Common myeloid progenitor, CD34-positive (primary cell): Measurements from ENCODE around the gene KIAA0040.
"Not testable (repeated sequence)": the region's sequence is repeated elsewhere in the genome, so short reads cannot be mapped to it uniquely, and the experiment has no call there.

Source experiments
- CTCF ChIA-PET: fragments of 350-600 bp; sonication (Branson Sonifier 250); formaldehyde crosslinking; loops from one replicate; lab custom pipeline; 2021; ENCODE audit warnings: antibody characterized with exemption; lab: Charles Lee
- POLR2A ChIA-PET: fragments of 350-600 bp; sonication (Branson Sonifier 250); formaldehyde crosslinking; loops from one replicate; lab custom pipeline; 2021; ENCODE audit warnings: antibody characterized with exemption; lab: Charles Lee
- DNase-seq, 3 donors: peaks; one replicate each; pipeline versions ENCODE4 v3.0.0 to v3.0.0-alpha.2; 2013
- H3K27ac ChIP-seq, 2 experiments: 1 replicate in 1 of 2; 2 replicates in 1 of 2; pipeline ENCODE4 v1.7.0; 2013; ENCODE audit warnings: inconsistent platforms in 2 of 2, low read length in 2 of 2, mild to moderate bottlenecking in 2 of 2, low read depth in 1 of 2, moderate library complexity in 1 of 2; ENCODE audit not compliant: severe bottlenecking in 2 of 2, insufficient read depth in 1 of 2, poor library complexity in 1 of 2
- H3K27me3 ChIP-seq, 5 experiments: replicated peaks in 2 of 5; 1 replicate in 3 of 5; 2 replicates in 2 of 5; pipeline versions ENCODE4 v1.6.1 to v1.7.0; 2013; ENCODE audit warnings: low read length in 4 of 5, mild to moderate bottlenecking in 2 of 5, moderate library complexity in 2 of 5, inconsistent platforms in 1 of 5; ENCODE audit not compliant: insufficient read depth in 5 of 5, control insufficient read depth in 4 of 5
- H3K36me3 ChIP-seq, 4 experiments: 1 replicate in 2 of 4; 2 replicates in 2 of 4; pipeline versions ENCODE4 v1.6.1 to v1.7.0; 2013; ENCODE audit warnings: low read length in 3 of 4, control low read depth in 1 of 4, mild to moderate bottlenecking in 1 of 4; ENCODE audit not compliant: control insufficient read depth in 4 of 4, insufficient read depth in 4 of 4
- H3K4me1 ChIP-seq, 4 experiments: 1 replicate in 3 of 4; 2 replicates in 1 of 4; pipeline versions ENCODE4 v1.6.1 to v1.7.1; 2013; ENCODE audit warnings: low read length in 3 of 4, mild to moderate bottlenecking in 3 of 4, control low read depth in 1 of 4, inconsistent platforms in 1 of 4, moderate library complexity in 1 of 4; ENCODE audit not compliant: control insufficient read depth in 4 of 4, insufficient read depth in 4 of 4; ENCODE audit errors: control extremely low read depth in 1 of 4
- H3K4me3 ChIP-seq, 7 experiments: 1 replicate in 4 of 7; 2 replicates in 3 of 7; pipeline versions ENCODE4 v1.5.1 to v1.7.0; 2013; ENCODE audit warnings: mild to moderate bottlenecking in 7 of 7, low read length in 6 of 7, moderate library complexity in 6 of 7, inconsistent platforms in 2 of 7, low read depth in 2 of 7, control low read depth in 1 of 7; ENCODE audit not compliant: insufficient read depth in 4 of 7, control insufficient read depth in 1 of 7; ENCODE audit errors: extremely low read depth in 1 of 7
- H3K9me3 ChIP-seq, 5 experiments: 1 replicate in 4 of 5; 2 replicates in 1 of 5; pipeline versions ENCODE4 v1.6.1 to v1.7.1; 2013; ENCODE audit warnings: low read length in 4 of 5, mild to moderate bottlenecking in 2 of 5, inconsistent platforms in 1 of 5, low read depth in 1 of 5, moderate library complexity in 1 of 5; ENCODE audit not compliant: control insufficient read depth in 4 of 5, insufficient read depth in 2 of 5; ENCODE audit errors: control extremely low read depth in 1 of 5
- WGBS: methylation state at CpG from one replicate; pipeline ENCODE4 v1.1.5; 2013; ENCODE audit not compliant: insufficient coverage; 5-methylcytosine and 5-hydroxymethylcytosine counted together

KIAA0040 gene

DNA sequence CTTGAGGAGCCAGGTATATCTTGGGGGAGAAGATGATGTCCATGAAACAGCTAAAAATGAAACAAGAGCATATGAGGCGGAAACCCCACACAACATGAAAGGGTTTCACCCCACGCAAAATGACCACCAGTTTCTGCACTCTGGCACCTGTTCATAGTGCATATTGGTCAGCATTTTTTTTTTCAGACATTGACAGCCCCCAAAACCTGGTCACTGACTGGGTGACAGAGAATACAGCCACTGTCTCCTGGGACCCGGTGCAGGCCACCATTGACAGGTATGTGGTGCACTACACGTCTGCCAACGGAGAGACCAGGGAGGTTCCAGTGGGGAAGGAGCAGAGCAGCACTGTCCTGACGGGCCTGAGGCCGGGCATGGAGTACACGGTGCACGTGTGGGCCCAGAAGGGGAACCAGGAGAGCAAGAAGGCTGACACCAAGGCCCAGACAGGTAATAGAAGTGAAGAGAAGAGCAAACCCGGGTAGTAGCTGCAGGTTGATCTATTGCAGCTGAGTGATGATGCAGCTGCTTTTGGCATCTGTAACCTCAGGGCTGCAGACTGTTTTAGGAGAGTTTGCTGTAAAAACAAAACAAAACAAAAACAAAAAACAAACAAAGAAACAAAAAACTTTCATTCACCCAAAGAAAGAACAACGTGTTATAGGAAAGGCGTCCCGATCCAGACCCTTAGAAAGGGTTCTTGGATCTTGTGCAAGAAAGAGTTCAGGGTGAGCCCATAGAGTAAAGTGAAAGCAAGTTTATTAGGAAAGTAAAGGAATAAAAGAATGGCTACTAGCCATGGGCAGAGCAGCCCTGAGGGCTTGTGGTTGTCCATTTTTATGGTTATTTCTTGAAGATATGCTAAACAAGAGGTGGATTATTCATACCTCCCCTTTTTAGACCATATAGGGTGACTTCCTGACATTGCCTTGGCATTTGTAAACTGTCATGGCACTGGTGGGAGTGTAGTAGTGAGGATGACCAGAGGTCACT lies 73.9 kb downstream of the KIAA0040 start:
- 93% methylated on average over 12 of the region's 13 CpGs for WGBS

GRCh38 chr1:175116903-175117302 lies 75.7 kb downstream of the KIAA0040 start:
- H3K4me1 ChIP-seq: no peaks in the 10 kb centered on the region
- CTCF ChIA-PET: no interaction called here
- no peaks in the 10 kb centered on the region for H3K36me3 ChIP-seq
- WGBS: 93% methylated on average over 11 of the region's 11 CpGs
- DNase-seq: no peak
- POLR2A ChIA-PET: no interaction called here
- no peak overlapping the region for H3K27ac ChIP-seq
- H3K4me3 ChIP-seq: no peak overlapping the region
- peaks cover 0 to 18% (median 3%) of the 10 kb centered on the region in 5 experiments for H3K9me3 ChIP-seq
- no peaks in the 10 kb centered on the region for H3K27me3 ChIP-seq

More for the DNA sequence above, 73.9 kb downstream of the KIAA0040 start:
- ChIA-PET POLR2A (no interaction called here), CTCF (interaction anchor here (0.7 kb wide), 1 partner anchor 245 kb away, joined by 4 read pairs; no protein-coding TSS in a partner anchor)
- Histone ChIP-seq H3K27ac (no peak overlapping the region), H3K4me3 (no peak overlapping the region), H3K27me3 (no peaks in the 10 kb centered on the region), H3K4me1 (peaks cover 0 to 2% (median 0%) of the 10 kb centered on the region in 4 experiments), H3K36me3 (no peaks in the 10 kb centered on the region), H3K9me3 (peaks cover 0 to 10% (median 0%) of the 10 kb centered on the region in 5 experiments)
- no peak for DNase-seq

DNA sequence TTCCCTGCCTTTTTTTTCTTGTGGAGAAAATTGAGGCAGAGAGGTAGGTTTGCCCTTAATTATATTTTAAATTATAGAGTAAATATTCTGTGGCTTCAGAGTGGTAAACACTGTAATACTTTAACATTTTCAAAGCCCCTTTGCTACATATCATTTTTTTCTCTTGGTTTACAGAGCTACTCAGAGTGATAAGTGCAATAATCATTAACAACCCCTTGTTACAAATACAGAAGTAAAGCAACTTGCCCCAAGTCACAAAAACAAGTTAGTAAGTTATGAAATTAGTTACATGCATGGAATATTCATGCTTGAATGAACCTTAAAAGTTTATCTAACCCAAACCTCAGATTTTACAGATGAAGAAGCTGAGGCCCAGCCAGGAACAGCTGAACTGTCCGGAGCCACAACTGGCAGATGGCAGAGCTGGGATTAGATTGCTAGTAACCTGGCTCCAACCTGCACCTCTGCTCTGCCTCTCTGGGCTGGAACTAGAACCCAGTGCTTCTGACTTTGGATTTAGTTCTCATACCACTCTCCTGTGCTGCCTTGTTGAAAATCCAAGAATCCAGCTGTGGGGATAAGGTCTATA lies 76.3 kb downstream of the KIAA0040 start:
- H3K4me3 ChIP-seq: no peak overlapping the region
- WGBS: 100% methylated on average over 1 of the region's 1 CpG
- H3K9me3 ChIP-seq: peaks cover 0 to 18% (median 3%) of the 10 kb centered on the region in 5 experiments
- POLR2A ChIA-PET: no interaction called here
- no peaks in the 10 kb centered on the region for H3K27me3 ChIP-seq
- no peak overlapping the region for H3K27ac ChIP-seq
- no peaks in the 10 kb centered on the region for H3K36me3 ChIP-seq
- CTCF ChIA-PET: interaction anchor here (0.9 to 1.5 kb wide), 3 partner anchors 9 to 20 kb away, joined by 3 to 5 read pairs (median 3); no protein-coding TSS in a partner anchor
- H3K4me1 ChIP-seq: no peaks in the 10 kb centered on the region
- DNase-seq: no peak

- H3K4me1 ChIP-seq: no peaks in the 10 kb centered on the region
- ChIA-PET CTCF (interaction anchor here (1.2 to 1.7 kb wide), 4 partner anchors 10 to 85 kb away, joined by 3 to 5 read pairs (median 4); no protein-coding TSS in a partner anchor), POLR2A (no interaction called here)
- no peak for DNase-seq
- WGBS: 92% methylated on average over 2 of the region's 2 CpGs
- no peaks in the 10 kb centered on the region for H3K27me3 ChIP-seq
- H3K36me3 ChIP-seq: no peaks in the 10 kb centered on the region
- no peak overlapping the region for H3K27ac ChIP-seq
- peaks cover 0 to 18% (median 3%) of the 10 kb centered on the region in 5 experiments for H3K9me3 ChIP-seq
- H3K4me3 ChIP-seq: no peak overlapping the region
Observed at GRCh38 chr1:175114996-175115395, 77.6 kb downstream of the KIAA0040 start.

DNA sequence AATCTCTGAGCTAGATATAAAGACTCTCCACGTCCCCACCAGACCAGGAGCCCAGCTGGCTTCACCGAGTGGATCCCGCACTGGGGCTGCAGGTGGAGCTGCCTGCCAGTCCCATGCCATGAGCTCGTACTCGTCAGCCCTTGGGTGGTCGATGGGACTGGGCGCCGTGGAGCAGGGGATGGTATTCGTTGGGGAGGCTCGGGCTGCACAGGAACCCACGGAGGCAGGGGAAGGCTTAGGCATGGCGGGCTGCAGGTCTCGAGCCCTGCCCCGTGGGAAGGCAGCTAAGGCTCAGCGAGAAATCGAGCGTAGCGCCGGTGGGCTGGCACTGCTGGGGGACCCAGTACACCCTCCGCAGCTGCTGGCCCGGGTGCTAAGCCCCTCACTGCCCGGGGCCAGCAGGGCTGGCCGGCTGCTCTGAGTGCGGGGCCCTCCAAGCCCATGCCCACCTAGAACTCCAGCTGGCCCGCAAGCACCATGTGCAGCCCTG lies 84.2 kb downstream of the KIAA0040 start:
- H3K36me3 ChIP-seq, POLR2A ChIA-PET, H3K4me1 ChIP-seq, H3K27ac ChIP-seq, H3K4me3 ChIP-seq, H3K9me3 ChIP-seq, DNase-seq, H3K27me3 ChIP-seq, CTCF ChIA-PET: not testable (repeated sequence)
- WGBS: 93% methylated on average over 8 of the region's 25 CpGs
